Measurements from ENCODE around the gene CYP2W1. TPM values are rescaled to one million over a fixed set of nuclear protein-coding genes. Genes with fewer than 3 reads are reported as not detected.

The CYP2W1 gene
- total RNA-seq, 2 experiments from 2014 or later = not detected

GRCh38 chr7:1019255-1019785 is 36.3 kb downstream of the CYP2W1 start:
- POLR2A ChIA-PET = no interaction called here
- peaks cover 9% of the 10 kb centered on the region for H3K9me3 Mint-ChIP-seq
- H3K27ac Mint-ChIP-seq = no peak overlapping the region
- H3K27me3 Mint-ChIP-seq = no peaks in the 10 kb centered on the region
- no peak overlapping the region for H3K4me3 Mint-ChIP-seq
- CTCF ChIA-PET = interaction anchor here (2.4 to 3.6 kb wide), 2 partner anchors 26 to 46 kb away, joined by 6 to 14 read pairs; no protein-coding TSS in a partner anchor
- intact Hi-C loops (cut with micrococcal nuclease) = no loop called here
- peaks cover 8% of the 10 kb centered on the region for H3K4me1 Mint-ChIP-seq (ENCODE audit: low read depth)
- DNase-seq = no peak
- H3K36me3 Mint-ChIP-seq = peaks cover 23% of the 10 kb centered on the region

- H3K4me3 Mint-ChIP-seq = no peak overlapping the region
- intact Hi-C loops (cut with micrococcal nuclease) = no loop called here
- peaks cover 8% of the 10 kb centered on the region for H3K4me1 Mint-ChIP-seq (ENCODE audit: low read depth)
- H3K27me3 Mint-ChIP-seq = no peaks in the 10 kb centered on the region
- POLR2A ChIA-PET = no interaction called here
- no peak overlapping the region for H3K27ac Mint-ChIP-seq
- H3K9me3 Mint-ChIP-seq = peaks cover 9% of the 10 kb centered on the region
- CTCF ChIA-PET = interaction anchor here (0.6 to 3.6 kb wide), 3 partner anchors 27 to 145 kb away, joined by 3 to 15 read pairs (median 14); no protein-coding TSS in a partner anchor
- no peak for DNase-seq
- peaks cover 23% of the 10 kb centered on the region for H3K36me3 Mint-ChIP-seq
These were observed 37.0 kb downstream of the CYP2W1 start for GRCh38 chr7:1019789-1020610.

- no peak overlapping the region for H3K4me3 Mint-ChIP-seq
- intact Hi-C loops (cut with micrococcal nuclease) = no loop called here
- CTCF ChIA-PET = interaction anchor here (0.6 to 3.6 kb wide), 3 partner anchors 28 to 144 kb away, joined by 3 to 15 read pairs (median 14); no protein-coding TSS in a partner anchor
- peaks cover 23% of the 10 kb centered on the region for H3K36me3 Mint-ChIP-seq
- POLR2A ChIA-PET = no interaction called here
- peaks cover 8% of the 10 kb centered on the region for H3K4me1 Mint-ChIP-seq (ENCODE audit: low read depth)
- H3K27me3 Mint-ChIP-seq = no peaks in the 10 kb centered on the region
- H3K9me3 Mint-ChIP-seq = peaks cover 9% of the 10 kb centered on the region
- no peak for DNase-seq
- H3K27ac Mint-ChIP-seq = no peak overlapping the region
These were observed 37.9 kb downstream of the CYP2W1 start for GRCh38 chr7:1020849-1021251.

GRCh38 chr7:1021366-1021765 is 38.4 kb downstream of the CYP2W1 start:
- H3K27ac Mint-ChIP-seq = no peak overlapping the region

GRCh38 chr7:1021931-1022330 is 39.0 kb downstream of the CYP2W1 start:
- CTCF ChIA-PET = interaction anchor here (2.7 to 3.6 kb wide), 2 partner anchors 29 to 44 kb away, joined by 14 to 15 read pairs; no protein-coding TSS in a partner anchor
- no peak overlapping the region for H3K27ac Mint-ChIP-seq
- POLR2A ChIA-PET = interaction anchor here (0.6 kb wide), 1 partner anchor 26 kb away, joined by 3 read pairs; no protein-coding TSS in a partner anchor

More at GRCh38 chr7:1021366-1021765, 38.4 kb downstream of the CYP2W1 start:
- Mint-ChIP-seq H3K4me1 (ENCODE audit: low read depth) (peaks cover 11% of the 10 kb centered on the region), H3K4me3 (no peak overlapping the region), H3K9me3 (peaks cover 9% of the 10 kb centered on the region), H3K27me3 (no peaks in the 10 kb centered on the region), H3K36me3 (peaks cover 23% of the 10 kb centered on the region)
- CTCF ChIA-PET = interaction anchor here (2.7 to 3.6 kb wide), 2 partner anchors 28 to 44 kb away, joined by 14 to 15 read pairs; no protein-coding TSS in a partner anchor
- POLR2A ChIA-PET = no interaction called here
- no peak for DNase-seq
- intact Hi-C loops (cut with micrococcal nuclease) = no loop called here

GRCh38 chr7:1022356-1022755 is 39.4 kb downstream of the CYP2W1 start:
- intact Hi-C loops (cut with micrococcal nuclease) = no loop called here
- H3K4me3 Mint-ChIP-seq = no peak overlapping the region
- DNase-seq = no peak
- H3K9me3 Mint-ChIP-seq = peaks cover 9% of the 10 kb centered on the region
- ChIA-PET CTCF (interaction anchor here (2.7 kb wide), 1 partner anchor 29 kb away, joined by 15 read pairs; no protein-coding TSS in a partner anchor), POLR2A (interaction anchor here (0.6 kb wide), 1 partner anchor 26 kb away, joined by 3 read pairs; no protein-coding TSS in a partner anchor)
- peaks cover 15% of the 10 kb centered on the region for H3K4me1 Mint-ChIP-seq (ENCODE audit: low read depth)
- H3K36me3 Mint-ChIP-seq = peaks cover 24% of the 10 kb centered on the region
- H3K27me3 Mint-ChIP-seq = no peaks in the 10 kb centered on the region
- H3K27ac Mint-ChIP-seq = no peak overlapping the region

More at GRCh38 chr7:1021931-1022330, 39.0 kb downstream of the CYP2W1 start:
- no peaks in the 10 kb centered on the region for H3K27me3 Mint-ChIP-seq
- no peak overlapping the region for H3K4me3 Mint-ChIP-seq
- intact Hi-C loops (cut with micrococcal nuclease) = no loop called here
- peaks cover 23% of the 10 kb centered on the region for H3K36me3 Mint-ChIP-seq
- peaks cover 9% of the 10 kb centered on the region for H3K9me3 Mint-ChIP-seq
- no peak for DNase-seq
- peaks cover 12% of the 10 kb centered on the region for H3K4me1 Mint-ChIP-seq (ENCODE audit: low read depth)

- H3K36me3 Mint-ChIP-seq = peaks cover 24% of the 10 kb centered on the region
- no peak for DNase-seq
- H3K27me3 Mint-ChIP-seq = no peaks in the 10 kb centered on the region
- H3K9me3 Mint-ChIP-seq = peaks cover 9% of the 10 kb centered on the region
- no peak overlapping the region for H3K27ac Mint-ChIP-seq
- intact Hi-C loops (cut with micrococcal nuclease) = no loop called here
- ChIA-PET POLR2A (no interaction called here), CTCF (interaction anchor here (2.7 kb wide), 1 partner anchor 30 kb away, joined by 15 read pairs; no protein-coding TSS in a partner anchor)
- H3K4me1 Mint-ChIP-seq (ENCODE audit: low read depth) = peaks cover 17% of the 10 kb centered on the region
- H3K4me3 Mint-ChIP-seq = no peak overlapping the region
These were observed 40.0 kb downstream of the CYP2W1 start for GRCh38 chr7:1022801-1023465.

- intact Hi-C loops (cut with micrococcal nuclease) = no loop called here
- Mint-ChIP-seq H3K36me3 (peaks cover 21% of the 10 kb centered on the region), H3K9me3 (peaks cover 9% of the 10 kb centered on the region), H3K4me1 (ENCODE audit: low read depth) (peaks cover 16% of the 10 kb centered on the region), H3K27me3 (no peaks in the 10 kb centered on the region), H3K27ac (no peak overlapping the region), H3K4me3 (no peak overlapping the region)
- ChIA-PET CTCF (interaction anchor here (1.2 to 2.9 kb wide), 2 partner anchors 31 to 41 kb away, joined by 3 to 12 read pairs; no protein-coding TSS in a partner anchor), POLR2A (no interaction called here)
- no peak for DNase-seq
These were observed 41.4 kb downstream of the CYP2W1 start for GRCh38 chr7:1024331-1024841.

GRCh38 chr7:1024876-1025742 is 42.1 kb downstream of the CYP2W1 start:
- POLR2A ChIA-PET = interaction anchor here (1.2 kb wide), 1 partner anchor 19 kb away, joined by 3 read pairs; the partner anchor contains the start of gene GPR146
- Mint-ChIP-seq H3K36me3 (peaks cover 21% of the 10 kb centered on the region), H3K4me1 (ENCODE audit: low read depth) (peaks cover 20% of the 10 kb centered on the region), H3K27me3 (no peaks in the 10 kb centered on the region), H3K9me3 (peaks cover 9% of the 10 kb centered on the region), H3K27ac (no peak overlapping the region), H3K4me3 (no peak overlapping the region)
- CTCF ChIA-PET = interaction anchor here (1.2 to 2.9 kb wide), 4 partner anchors 32 to 151 kb away, joined by 3 to 13 read pairs (median 8); no protein-coding TSS in a partner anchor
- intact Hi-C loops (cut with micrococcal nuclease) = loop anchor here (5.0 kb wide), 1 partner anchor 33 kb away; no protein-coding TSS in a partner anchor
- no peak for DNase-seq

GRCh38 chr7:1025743-1026581 is 43.0 kb downstream of the CYP2W1 start:
- peaks cover 9% of the 10 kb centered on the region for H3K9me3 Mint-ChIP-seq
- H3K4me1 Mint-ChIP-seq (ENCODE audit: low read depth) = peaks cover 26% of the 10 kb centered on the region
- intact Hi-C loops (cut with micrococcal nuclease) = loop anchor here (5.0 kb wide), 1 partner anchor 34 kb away; no protein-coding TSS in a partner anchor
- CTCF ChIA-PET = interaction anchor here (1.2 to 2.9 kb wide), 3 partner anchors 33 to 151 kb away, joined by 3 to 13 read pairs (median 12); no protein-coding TSS in a partner anchor
- no peaks in the 10 kb centered on the region for H3K27me3 Mint-ChIP-seq
- H3K27ac Mint-ChIP-seq = no peak overlapping the region
- H3K4me3 Mint-ChIP-seq = peak overlapping the region; percentile 23
- POLR2A ChIA-PET = interaction anchor here (1.2 kb wide), 1 partner anchor 18 kb away, joined by 3 read pairs; the partner anchor contains the start of gene GPR146
- DNase-seq = no peak
- peaks cover 21% of the 10 kb centered on the region for H3K36me3 Mint-ChIP-seq
